ENCODE results near the gene LRFN4.

LRFN4 gene

GRCh38 chr11:66868082-66868725 is 11.3 kb downstream of the LRFN4 start:
- DNase-seq (ENCODE audit: low read depth in 2 of 2): no peak
- no peak for TF ChIP-seq CTCF (IDR thresholded peaks at IDR 0.05; ENCODE audit: low read depth, low read length)
- H3K4me3 ChIP-seq (replicated peaks in 1 of 2; ENCODE audit: low read depth in 2 of 2, low read length in 2 of 2): no peak overlapping the region

GRCh38 chr11:66868726-66869566 is 12.1 kb downstream of the LRFN4 start:
- H3K4me3 ChIP-seq (replicated peaks in 1 of 2; ENCODE audit: low read depth in 2 of 2, low read length in 2 of 2): no peak overlapping the region
- no peak for TF ChIP-seq CTCF (IDR thresholded peaks at IDR 0.05; ENCODE audit: low read depth, low read length)
- DNase-seq (ENCODE audit: low read depth in 2 of 2): no peak

GRCh38 chr11:66869567-66869870 is 12.7 kb downstream of the LRFN4 start:
- no peak for TF ChIP-seq CTCF (IDR thresholded peaks at IDR 0.05; ENCODE audit: low read depth, low read length)
- no peak for DNase-seq (ENCODE audit: low read depth in 2 of 2)
- H3K4me3 ChIP-seq (replicated peaks in 1 of 2; ENCODE audit: low read depth in 2 of 2, low read length in 2 of 2): no peak overlapping the region

GRCh38 chr11:66870131-66870530 is 13.3 kb downstream of the LRFN4 start:
- H3K4me3 ChIP-seq (replicated peaks in 1 of 2; ENCODE audit: low read depth in 2 of 2, low read length in 2 of 2): no peak overlapping the region
- DNase-seq (ENCODE audit: low read depth in 2 of 2): no peak
- TF ChIP-seq CTCF (IDR thresholded peaks at IDR 0.05; ENCODE audit: low read depth, low read length): no peak

GRCh38 chr11:66870616-66871520 is 14.0 kb downstream of the LRFN4 start:
- TF ChIP-seq CTCF (IDR thresholded peaks at IDR 0.05; ENCODE audit: low read depth, low read length): no peak
- no peak overlapping the region for H3K4me3 ChIP-seq (replicated peaks in 1 of 2; ENCODE audit: low read depth in 2 of 2, low read length in 2 of 2)
- no peak for DNase-seq (ENCODE audit: low read depth in 2 of 2)

- H3K4me3 ChIP-seq (replicated peaks in 1 of 2; ENCODE audit: low read depth in 2 of 2, low read length in 2 of 2): no peak overlapping the region
- no peak for DNase-seq (ENCODE audit: low read depth in 2 of 2)
- no peak for TF ChIP-seq CTCF (IDR thresholded peaks at IDR 0.05; ENCODE audit: low read depth, low read length)
Measured at GRCh38 chr11:66871521-66871901, 14.6 kb downstream of the LRFN4 start.

Measured in cardiac fibroblast (primary cell).